NCI-H1048 (cell line): ENCODE results near the gene MS4A4E.
"Not testable (repeated sequence)": the region's sequence is repeated elsewhere in the genome, so short reads cannot be mapped to it uniquely, and the experiment has no call there.

Experiments
- DNase-seq: peaks from one replicate; lab custom pipeline; 2025; lab: John Stamatoyannopoulos, UW

Gene MS4A4E

GRCh38 chr11:60170566-60170965 is 72.4 kb downstream of the MS4A4E start:
- no peak for DNase-seq

- no peak for DNase-seq
Measured at GRCh38 chr11:60169264-60169915, 73.5 kb downstream of the MS4A4E start.

GRCh38 chr11:60168306-60168705 is 74.6 kb downstream of the MS4A4E start:
- no peak for DNase-seq

GRCh38 chr11:60165951-60166350 is 77.0 kb downstream of the MS4A4E start:
- DNase-seq = no peak

- no peak for DNase-seq
Measured at GRCh38 chr11:60165538-60165937, 77.4 kb downstream of the MS4A4E start.

GRCh38 chr11:60164550-60165075 is 78.3 kb downstream of the MS4A4E start:
- no peak for DNase-seq

GRCh38 chr11:60161766-60162165 is 81.2 kb downstream of the MS4A4E start:
- no peak for DNase-seq

- no peak for DNase-seq
Measured at GRCh38 chr11:60161107-60161506, 81.8 kb downstream of the MS4A4E start.

GRCh38 chr11:60159868-60160267 is 83.1 kb downstream of the MS4A4E start:
- no peak for DNase-seq

GRCh38 chr11:60159284-60159683 is 83.7 kb downstream of the MS4A4E start:
- no peak for DNase-seq

GRCh38 chr11:60158636-60159035 is 84.3 kb downstream of the MS4A4E start:
- DNase-seq = no peak

GRCh38 chr11:60155931-60156330 is 87.0 kb downstream of the MS4A4E start:
- no peak for DNase-seq

GRCh38 chr11:60152727-60153126 is 90.2 kb downstream of the MS4A4E start:
- not testable (repeated sequence) for DNase-seq

- DNase-seq = no peak
Measured at GRCh38 chr11:60150279-60150678, 92.7 kb downstream of the MS4A4E start.
